HUES48 (cell line): ENCODE results near the gene PDHX.
"Not testable (repeated sequence)": the region's sequence is repeated elsewhere in the genome, so short reads cannot be mapped to it uniquely, and the experiment has no call there.

Experiments used
- H3K27ac ChIP-seq: one replicate; pipeline ENCODE4 v1.7.0; 2013; ENCODE audit warnings: low read depth, low read length, inconsistent platforms
- H3K27me3 ChIP-seq: 2 replicates; pipeline ENCODE4 v1.6.1; 2013; ENCODE audit warnings: mild to moderate bottlenecking, low read length; ENCODE audit not compliant: control insufficient read depth, insufficient read depth
- H3K36me3 ChIP-seq: 2 replicates; pipeline ENCODE4 v1.6.1; 2013; ENCODE audit warnings: low read length; ENCODE audit not compliant: control insufficient read depth, insufficient read depth
- H3K4me1 ChIP-seq: 2 replicates; pipeline ENCODE4 v1.6.1; 2013; ENCODE audit warnings: mild to moderate bottlenecking, low read length; ENCODE audit not compliant: control insufficient read depth, insufficient read depth
- H3K4me3 ChIP-seq: 2 replicates; pipeline ENCODE4 v1.5.1; 2013; ENCODE audit warnings: mild to moderate bottlenecking, low read depth, low read length
- H3K9ac ChIP-seq: 2 replicates; pipeline ENCODE4 v1.6.1; 2013; ENCODE audit warnings: mild to moderate bottlenecking, low read depth, low read length, moderate library complexity
- H3K9me3 ChIP-seq: 2 replicates; pipeline ENCODE4 v1.6.1; 2013; ENCODE audit warnings: low read length; ENCODE audit not compliant: control insufficient read depth, insufficient read depth

The PDHX gene

GRCh38 chr11:35021589-35021988 is 105.2 kb downstream of the PDHX start:
- Histone ChIP-seq H3K4me3 (no peak overlapping the region), H3K9me3 (peaks cover 3% of the 10 kb centered on the region; the same call in 1 of the 2 replicates), H3K27me3 (no peaks in the 10 kb centered on the region), H3K27ac (no peak overlapping the region), H3K9ac (no peak overlapping the region), H3K4me1 (peaks cover 12% of the 10 kb centered on the region), H3K36me3 (no peaks in the 10 kb centered on the region)

- H3K4me3 ChIP-seq, H3K27ac ChIP-seq, H3K36me3 ChIP-seq, H3K4me1 ChIP-seq, H3K9me3 ChIP-seq, H3K27me3 ChIP-seq, H3K9ac ChIP-seq: not testable (repeated sequence)
These were observed 107.5 kb downstream of the PDHX start for GRCh38 chr11:35023940-35024339.

- not testable (repeated sequence) for H3K27ac ChIP-seq, H3K36me3 ChIP-seq, H3K9me3 ChIP-seq, H3K4me3 ChIP-seq, H3K27me3 ChIP-seq, H3K4me1 ChIP-seq, H3K9ac ChIP-seq
These were observed 111.6 kb downstream of the PDHX start for GRCh38 chr11:35028007-35028406.

GRCh38 chr11:35029979-35030682 is 113.7 kb downstream of the PDHX start:
- H3K9ac ChIP-seq: no peak overlapping the region
- 0 out of 2 replicates have a peak, but pooled peaks cover 2% of the 10 kb centered on the region for H3K4me1 ChIP-seq
- H3K4me3 ChIP-seq: no peak overlapping the region

GRCh38 chr11:35030716-35031213 is 114.3 kb downstream of the PDHX start:
- 0 out of 2 replicates have a peak, but pooled peaks cover 2% of the 10 kb centered on the region for H3K4me1 ChIP-seq
- no peaks in the 10 kb centered on the region for H3K27me3 ChIP-seq
- H3K4me3 ChIP-seq: no peak overlapping the region
- no peaks in the 10 kb centered on the region for H3K36me3 ChIP-seq
- H3K9ac ChIP-seq: no peak overlapping the region
- H3K9me3 ChIP-seq: no peaks in the 10 kb centered on the region
- no peak overlapping the region for H3K27ac ChIP-seq

More at GRCh38 chr11:35029979-35030682, 113.7 kb downstream of the PDHX start:
- H3K27ac ChIP-seq: peak overlapping the region; percentile 2
- H3K27me3 ChIP-seq: no peaks in the 10 kb centered on the region
- no peaks in the 10 kb centered on the region for H3K9me3 ChIP-seq
- no peaks in the 10 kb centered on the region for H3K36me3 ChIP-seq

- H3K9me3 ChIP-seq: no peaks in the 10 kb centered on the region
- no peak overlapping the region for H3K27ac ChIP-seq
- no peak overlapping the region for H3K4me3 ChIP-seq
- H3K27me3 ChIP-seq: no peaks in the 10 kb centered on the region
- H3K9ac ChIP-seq: no peak overlapping the region
- H3K36me3 ChIP-seq: no peaks in the 10 kb centered on the region
- 0 out of 2 replicates have a peak, but pooled peaks cover 2% of the 10 kb centered on the region for H3K4me1 ChIP-seq
These were observed 114.9 kb downstream of the PDHX start for GRCh38 chr11:35031346-35031745.

- Histone ChIP-seq H3K4me3 (no peak overlapping the region), H3K27ac (no peak overlapping the region), H3K9me3 (no peaks in the 10 kb centered on the region), H3K9ac (no peak overlapping the region), H3K27me3 (no peaks in the 10 kb centered on the region), H3K4me1 (0 out of 2 replicates have a peak, but pooled peaks cover 2% of the 10 kb centered on the region), H3K36me3 (no peaks in the 10 kb centered on the region)
These were observed 115.4 kb downstream of the PDHX start for GRCh38 chr11:35031867-35032266.

GRCh38 chr11:35033011-35033410 is 116.6 kb downstream of the PDHX start:
- H3K27me3 ChIP-seq: no peaks in the 10 kb centered on the region
- 0 out of 2 replicates have a peak, but pooled peaks cover 2% of the 10 kb centered on the region for H3K4me1 ChIP-seq
- no peak overlapping the region for H3K27ac ChIP-seq

GRCh38 chr11:35034401-35034800 is 118.0 kb downstream of the PDHX start:
- no peak overlapping the region for H3K27ac ChIP-seq
- no peak overlapping the region for H3K9ac ChIP-seq
- no peaks in the 10 kb centered on the region for H3K27me3 ChIP-seq
- no peak overlapping the region for H3K4me3 ChIP-seq
- 0 out of 2 replicates have a peak, but pooled peaks cover 2% of the 10 kb centered on the region for H3K4me1 ChIP-seq
- H3K36me3 ChIP-seq: no peaks in the 10 kb centered on the region
- H3K9me3 ChIP-seq: no peaks in the 10 kb centered on the region

More at GRCh38 chr11:35033011-35033410, 116.6 kb downstream of the PDHX start:
- no peaks in the 10 kb centered on the region for H3K9me3 ChIP-seq
- H3K9ac ChIP-seq: no peak overlapping the region
- H3K4me3 ChIP-seq: no peak overlapping the region
- no peaks in the 10 kb centered on the region for H3K36me3 ChIP-seq

GRCh38 chr11:35035894-35036408 is 119.5 kb downstream of the PDHX start:
- no peak overlapping the region for H3K4me3 ChIP-seq
- H3K4me1 ChIP-seq: 0 out of 2 replicates have a peak, but pooled peaks cover 2% of the 10 kb centered on the region
- H3K27me3 ChIP-seq: no peaks in the 10 kb centered on the region
- no peaks in the 10 kb centered on the region for H3K9me3 ChIP-seq
- H3K27ac ChIP-seq: no peak overlapping the region
- no peaks in the 10 kb centered on the region for H3K36me3 ChIP-seq
- H3K9ac ChIP-seq: no peak overlapping the region

- no peak overlapping the region for H3K4me3 ChIP-seq
- H3K36me3 ChIP-seq: no peaks in the 10 kb centered on the region
- 0 out of 2 replicates have a peak, but pooled peaks cover 2% of the 10 kb centered on the region for H3K4me1 ChIP-seq
- H3K27me3 ChIP-seq: no peaks in the 10 kb centered on the region
- H3K9ac ChIP-seq: no peak overlapping the region
- H3K27ac ChIP-seq: no peak overlapping the region
- H3K9me3 ChIP-seq: no peaks in the 10 kb centered on the region
These were observed 120.2 kb downstream of the PDHX start for GRCh38 chr11:35036639-35037038.
